GM19351 (cell line): ENCODE data around the gene PODN.

Experiments used
- ATAC-seq: cut with Tn5 transposase; IDR thresholded peaks from one replicate; pipeline ENCODE4 v1.9.1; 2021; ENCODE audit warnings: mild to moderate bottlenecking, moderate library complexity; ENCODE audit not compliant: unreplicated experiment

The PODN gene

GRCh38 chr1:53088616-53089300, 26.7 kb downstream of the PODN start:
- no peak for ATAC-seq

DNA sequence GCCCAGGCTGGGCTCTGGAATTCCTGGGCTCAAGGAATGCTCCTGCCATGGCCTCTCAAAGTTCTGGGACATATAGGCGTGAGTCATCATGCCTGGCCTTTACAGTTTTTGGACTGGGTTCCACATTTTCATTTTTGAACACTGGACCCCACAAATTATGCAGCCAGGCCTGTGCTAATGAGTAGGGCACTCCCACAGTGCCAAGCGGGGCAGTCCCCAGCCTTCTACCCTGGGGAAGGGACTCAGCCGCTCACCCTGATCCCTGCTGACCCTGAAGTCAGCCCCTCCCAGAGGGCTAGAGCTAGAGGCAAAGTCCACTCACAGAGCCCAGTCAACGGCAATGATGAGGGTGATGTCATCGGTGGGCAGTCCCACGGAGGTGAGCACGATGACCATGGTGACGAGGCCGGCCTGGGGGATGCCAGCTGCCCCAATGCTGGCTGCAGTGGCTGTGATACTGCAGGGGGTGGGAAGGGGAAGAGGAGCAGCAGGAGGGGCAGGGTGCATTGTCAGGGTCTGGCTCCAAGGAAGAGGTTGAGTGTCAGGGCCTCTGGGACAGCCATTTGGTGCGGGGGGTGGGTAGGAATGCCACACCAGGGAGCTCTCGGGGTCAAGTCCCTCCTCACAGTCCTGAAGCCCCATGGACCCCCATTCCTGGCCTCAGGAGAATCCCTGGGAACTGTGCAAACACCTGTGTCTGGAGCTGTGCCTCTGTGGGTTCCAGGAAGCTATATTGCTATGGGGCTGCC, 27.6 kb downstream of the PODN start:
- no peak for ATAC-seq

DNA sequence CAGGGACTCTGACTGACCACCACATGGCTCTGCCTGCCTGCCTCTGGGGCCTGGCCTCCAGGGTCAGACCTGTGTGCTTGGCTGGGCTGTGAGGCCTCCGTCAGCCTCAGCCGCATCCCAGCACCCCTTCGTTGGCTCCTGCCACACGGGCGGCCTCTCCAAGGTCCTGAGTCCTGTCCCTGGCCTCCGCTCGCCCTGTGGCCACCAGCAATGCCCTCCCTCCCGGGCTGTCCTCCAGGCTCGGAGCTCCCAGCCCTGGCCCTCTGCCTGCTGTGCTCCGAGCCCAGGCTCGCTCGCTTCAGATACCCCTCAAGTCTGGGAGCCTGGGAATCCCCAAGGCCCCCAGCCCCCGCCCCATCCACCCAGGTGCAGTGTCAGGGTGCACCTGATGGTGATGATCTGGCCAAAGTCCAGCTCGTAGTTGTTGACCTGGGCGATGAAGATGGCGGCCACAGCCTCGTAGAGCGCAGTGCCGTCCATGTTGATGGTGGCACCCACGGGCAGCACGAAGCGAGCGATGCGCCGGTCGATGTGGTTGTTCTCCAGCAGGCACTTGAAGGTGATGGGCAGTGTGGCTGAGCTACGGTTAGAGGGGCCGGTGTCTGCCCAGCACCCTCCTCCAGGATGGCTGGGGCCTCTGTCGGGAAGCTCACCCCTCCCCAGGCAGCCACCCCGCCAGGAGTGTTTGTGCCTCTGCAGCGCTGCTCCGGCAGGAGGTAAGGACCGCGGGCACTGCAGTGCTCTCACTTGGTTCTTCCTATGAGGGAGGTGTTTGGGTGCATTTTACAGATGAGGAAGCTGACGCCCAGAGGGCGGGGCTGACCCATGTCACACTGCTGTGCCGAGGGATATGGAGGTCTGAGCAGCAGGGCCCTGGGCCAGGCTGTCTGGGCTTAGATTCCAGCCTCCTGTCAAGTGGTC, 28.5 kb downstream of the PODN start:
- ATAC-seq = no peak

- no peak for ATAC-seq
These were observed 30.0 kb downstream of the PODN start for GRCh38 chr1:53091841-53092645.

GRCh38 chr1:53092659-53093450, 30.8 kb downstream of the PODN start:
- no peak for ATAC-seq

GRCh38 chr1:53093451-53093754, 31.4 kb downstream of the PODN start:
- no peak for ATAC-seq

GRCh38 chr1:53093778-53094532, 31.9 kb downstream of the PODN start:
- ATAC-seq = no peak

DNA sequence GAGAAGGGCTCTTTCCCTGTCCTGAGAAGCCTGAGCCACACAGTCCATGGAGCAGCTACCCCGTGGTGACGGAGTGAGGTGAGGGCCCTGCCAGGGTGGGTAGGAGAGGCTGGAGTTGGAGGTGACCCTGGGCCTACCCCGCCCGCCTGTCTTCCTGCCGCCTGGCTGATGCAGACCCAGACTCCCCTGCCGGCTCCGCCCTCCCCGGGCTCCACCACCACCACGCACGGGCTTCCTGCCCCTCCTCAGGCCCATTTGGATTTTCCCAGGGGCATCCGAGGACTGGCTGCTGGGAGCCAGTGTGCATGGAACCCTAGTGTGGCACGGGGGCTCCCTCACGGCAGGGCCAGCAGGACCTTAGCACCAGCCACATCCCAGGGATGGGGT, 32.5 kb downstream of the PODN start:
- ATAC-seq = no peak

- no peak for ATAC-seq
These were observed 42.4 kb downstream of the PODN start for GRCh38 chr1:53104289-53104913.

GRCh38 chr1:53107090-53107489, 45.1 kb downstream of the PODN start:
- no peak for ATAC-seq

DNA sequence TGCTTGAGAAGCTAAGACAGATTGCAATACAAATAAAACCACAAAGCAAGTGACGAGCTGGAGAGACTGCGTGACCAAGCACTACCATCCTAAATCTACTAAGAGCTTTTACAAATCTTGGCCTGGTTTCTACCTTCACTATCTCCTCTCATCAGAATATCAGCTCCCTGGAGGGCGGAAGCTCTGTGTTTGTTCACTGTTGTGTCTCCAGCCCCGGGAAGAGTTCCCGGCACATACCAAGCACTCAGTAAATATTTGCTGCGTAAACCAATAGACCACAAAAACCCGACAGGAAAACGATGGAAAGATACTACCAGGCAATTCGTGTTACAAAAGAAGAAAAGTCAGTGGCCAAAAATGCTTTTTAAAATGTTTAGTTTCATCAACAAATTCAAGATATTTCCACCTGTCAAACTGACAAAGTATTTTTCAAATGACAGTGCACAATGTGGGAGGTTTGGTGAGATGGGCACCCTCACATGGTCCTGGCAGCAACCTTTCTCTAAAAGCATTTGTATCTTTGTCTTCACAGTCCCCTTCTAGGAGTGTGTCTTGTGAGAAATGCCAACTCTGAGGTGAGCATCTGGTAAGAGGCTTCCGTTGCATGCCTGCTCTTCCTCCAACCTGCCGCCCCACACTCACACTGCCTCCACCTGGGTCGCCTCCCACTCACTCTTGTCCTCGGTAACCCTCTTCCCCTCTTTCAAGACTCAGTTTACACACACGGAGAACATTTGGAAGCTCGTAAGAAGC, 45.7 kb downstream of the PODN start:
- ATAC-seq = no peak

- no peak for ATAC-seq
These were observed 46.9 kb downstream of the PODN start for GRCh38 chr1:53108646-53109580.

DNA sequence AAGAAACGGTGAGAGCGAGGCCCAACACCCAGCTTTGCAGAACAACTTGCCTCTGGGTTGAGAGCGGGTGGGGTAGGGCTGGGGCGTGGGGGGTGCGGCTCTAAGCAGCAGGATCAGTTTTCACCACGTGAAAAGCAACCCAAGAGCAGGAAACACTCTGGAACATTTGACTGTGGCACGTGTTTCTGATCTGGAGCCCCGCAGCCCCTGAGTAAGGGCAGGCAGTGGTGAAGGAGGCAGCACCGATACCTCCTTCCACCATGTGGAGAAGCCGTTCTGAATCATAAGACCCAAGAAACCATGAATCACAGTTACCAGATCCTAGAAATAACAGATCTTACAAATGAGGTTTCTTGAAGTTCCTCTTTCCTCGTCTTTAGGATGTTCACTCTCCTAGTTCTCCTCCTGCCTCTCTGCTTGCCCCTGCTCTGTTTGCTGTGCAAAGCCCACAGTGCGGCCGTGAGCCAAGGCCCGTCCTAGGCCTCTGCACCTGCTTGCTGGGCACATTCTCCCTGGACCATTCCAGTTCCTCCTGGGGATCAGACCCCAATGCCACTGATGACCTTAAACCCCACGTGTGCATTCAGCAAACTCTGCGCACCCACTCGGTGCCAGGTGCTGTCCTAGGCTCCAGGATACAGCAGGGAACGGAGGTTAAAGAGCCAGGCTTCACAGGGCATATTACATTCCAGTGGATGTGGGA, 48.5 kb downstream of the PODN start:
- ATAC-seq = no peak

DNA sequence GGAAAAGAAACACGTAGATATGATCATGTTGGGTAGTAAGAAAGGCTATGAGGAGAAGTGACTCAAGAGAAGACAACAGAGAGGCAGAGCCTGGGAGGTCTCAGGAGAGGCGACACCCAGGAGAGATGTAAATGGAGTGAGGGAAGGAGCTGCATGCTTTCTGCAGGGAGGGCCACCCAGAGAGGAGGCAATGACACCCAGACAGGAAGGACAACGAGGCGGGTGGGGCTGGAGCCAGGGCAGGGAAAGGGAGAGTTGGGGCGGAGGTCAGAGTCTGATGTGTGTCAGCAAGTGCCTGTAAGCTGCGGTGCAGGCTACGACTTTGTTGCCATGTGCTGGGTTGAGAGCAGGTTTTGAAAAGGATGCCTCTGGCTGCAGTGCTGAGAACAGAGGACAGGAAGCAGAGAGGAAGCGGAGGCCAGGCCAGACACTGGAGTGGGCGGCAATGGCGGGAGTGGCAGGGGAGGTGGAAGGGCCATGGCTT, 49.1 kb downstream of the PODN start:
- ATAC-seq = no peak

DNA sequence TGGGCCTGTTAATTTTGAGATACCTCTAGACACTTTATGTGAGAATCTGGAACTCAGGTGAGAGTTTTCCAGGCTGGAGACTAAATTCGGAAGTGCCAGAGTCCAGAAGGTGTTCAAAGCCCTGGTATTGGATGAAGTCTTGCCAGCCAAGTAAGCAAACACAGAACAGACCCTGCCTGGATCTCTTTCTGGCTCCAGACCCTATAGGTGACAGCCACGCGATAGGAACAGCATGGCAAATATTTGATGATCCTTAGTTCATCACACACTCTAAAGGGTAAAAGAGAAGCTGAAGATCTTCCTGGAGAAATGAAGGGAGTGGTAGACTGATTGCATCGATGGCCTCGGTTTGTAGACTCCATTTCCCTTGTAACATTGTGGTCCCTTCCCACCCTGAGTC, 49.7 kb downstream of the PODN start:
- no peak for ATAC-seq

GRCh38 chr1:53112271-53112774, 50.3 kb downstream of the PODN start:
- no peak for ATAC-seq
